Measurements from ENCODE around the gene STK32C.

DNA sequence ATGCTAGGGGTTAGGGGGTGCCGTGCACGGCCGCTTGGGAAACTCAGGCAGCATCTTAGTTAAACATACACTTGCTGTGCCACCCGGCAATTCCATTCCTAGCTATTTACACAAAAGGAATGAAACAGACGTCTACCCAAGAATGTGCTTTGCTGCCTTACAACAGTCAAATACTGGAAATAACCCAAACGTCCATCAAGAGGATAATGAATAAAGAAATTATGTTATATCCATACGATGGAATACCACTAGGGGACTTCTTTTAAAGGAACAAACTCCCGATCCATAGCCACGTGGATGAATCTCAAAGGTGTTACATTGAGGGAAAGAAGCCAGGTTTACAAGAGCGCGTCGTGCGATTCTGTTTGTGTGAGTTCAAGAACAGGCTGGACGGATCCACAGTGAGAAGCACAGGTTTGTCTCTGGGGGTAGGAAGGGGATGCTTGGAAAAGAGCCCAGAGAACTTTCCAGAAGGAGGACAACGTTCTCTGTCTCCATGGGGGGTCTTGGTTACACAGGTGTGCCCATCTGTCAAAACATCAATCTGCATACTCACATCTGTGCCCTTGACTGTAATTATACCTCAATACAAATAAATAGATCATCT is 41.8 kb downstream of the STK32C start:
- TF ChIP-seq TAF1 (IDR thresholded peaks at IDR 0.05; ENCODE audit: low read depth, low read length): no peak
- no peak for TF ChIP-seq POLR2AphosphoS5 (IDR thresholded peaks at IDR 0.05; ENCODE audit: low read depth, low read length)
